ENCODE measurements around the gene KANK2. TPM values are rescaled to one million over a fixed set of nuclear protein-coding genes. Genes with fewer than 3 reads are reported as not detected.

KANK2 gene
- total RNA-seq, 4 donors from 2014 or later = 326 to 762 (median 535) TPM

DNA sequence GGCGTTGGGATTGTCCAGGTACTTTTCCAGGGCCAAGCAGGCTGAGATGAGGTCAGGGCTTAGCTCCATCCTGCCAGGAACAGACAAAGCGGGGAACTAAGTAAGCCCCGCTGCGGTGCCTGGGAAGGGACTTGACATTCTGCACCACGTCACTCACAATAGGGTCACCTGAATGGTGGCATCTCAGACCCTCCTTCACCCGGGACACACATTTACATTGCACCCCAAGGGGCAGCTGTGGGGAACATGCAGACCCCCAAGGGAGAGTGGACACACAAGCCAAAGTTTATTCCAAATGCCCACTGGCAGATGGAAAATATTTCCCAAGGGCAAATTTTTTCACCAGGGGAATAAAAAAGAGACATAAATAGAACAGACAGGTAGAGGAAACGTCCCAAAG is 21.4 kb downstream of the KANK2 start:
- no peaks in the 10 kb centered on the region for H3K9me3 ChIP-seq
- H3K4me3 ChIP-seq = no peak overlapping the region
- H3K27ac ChIP-seq = peak overlapping the region in 1 of 2 donors; percentile 2
- intact Hi-C loops (cut with DNase I; ENCODE audit: low total_unique reads) = no loop called here
- H3K36me3 ChIP-seq = no peaks in the 10 kb centered on the region
- no peak for DNase-seq
- peaks cover 2 to 21% of the 10 kb centered on the region in 2 donors for H3K4me1 ChIP-seq
- no peaks in the 10 kb centered on the region for H3K27me3 ChIP-seq
- TF ChIP-seq, protein P1, sequence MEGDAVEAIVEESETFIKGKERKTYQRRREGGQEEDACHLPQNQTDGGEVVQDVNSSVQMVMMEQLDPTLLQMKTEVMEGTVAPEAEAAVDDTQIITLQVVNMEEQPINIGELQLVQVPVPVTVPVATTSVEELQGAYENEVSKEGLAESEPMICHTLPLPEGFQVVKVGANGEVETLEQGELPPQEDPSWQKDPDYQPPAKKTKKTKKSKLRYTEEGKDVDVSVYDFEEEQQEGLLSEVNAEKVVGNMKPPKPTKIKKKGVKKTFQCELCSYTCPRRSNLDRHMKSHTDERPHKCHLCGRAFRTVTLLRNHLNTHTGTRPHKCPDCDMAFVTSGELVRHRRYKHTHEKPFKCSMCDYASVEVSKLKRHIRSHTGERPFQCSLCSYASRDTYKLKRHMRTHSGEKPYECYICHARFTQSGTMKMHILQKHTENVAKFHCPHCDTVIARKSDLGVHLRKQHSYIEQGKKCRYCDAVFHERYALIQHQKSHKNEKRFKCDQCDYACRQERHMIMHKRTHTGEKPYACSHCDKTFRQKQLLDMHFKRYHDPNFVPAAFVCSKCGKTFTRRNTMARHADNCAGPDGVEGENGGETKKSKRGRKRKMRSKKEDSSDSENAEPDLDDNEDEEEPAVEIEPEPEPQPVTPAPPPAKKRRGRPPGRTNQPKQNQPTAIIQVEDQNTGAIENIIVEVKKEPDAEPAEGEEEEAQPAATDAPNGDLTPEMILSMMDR (IDR thresholded peaks at IDR 0.05) = no peak
- TF ChIP-seq POLR2A (IDR thresholded peaks at IDR 0.05) = no peak

DNA sequence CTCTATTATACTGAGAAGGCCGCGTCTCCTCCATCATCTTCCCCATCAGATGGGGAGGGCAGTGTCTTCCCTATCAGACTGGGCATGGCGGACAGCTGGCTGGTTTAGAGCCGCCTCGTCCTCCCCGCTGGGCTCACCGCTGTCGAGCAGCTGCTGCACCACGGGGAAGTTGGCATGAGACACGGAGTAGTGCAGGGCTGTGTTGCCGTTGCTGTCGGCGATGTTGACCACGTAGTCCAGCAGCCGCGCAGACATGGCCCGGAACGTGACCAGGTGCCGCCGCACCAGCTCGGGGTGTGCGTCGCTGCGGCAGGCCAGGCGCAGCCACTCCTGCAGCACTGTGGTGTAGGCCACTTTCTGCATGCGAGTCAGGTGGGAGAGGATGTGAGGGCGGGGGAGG is 23.0 kb downstream of the KANK2 start:
- TF ChIP-seq POLR2A (IDR thresholded peaks at IDR 0.05) = no peak
- TF ChIP-seq, protein P1 (IDR thresholded peaks at IDR 0.05) = no peak
- H3K4me1 ChIP-seq = peaks cover 4 to 28% of the 10 kb centered on the region in 2 donors
- no peaks in the 10 kb centered on the region for H3K9me3 ChIP-seq
- intact Hi-C loops (cut with DNase I; ENCODE audit: low total_unique reads) = no loop called here
- H3K27ac ChIP-seq = no peak overlapping the region
- H3K4me3 ChIP-seq = no peak overlapping the region
- no peaks in the 10 kb centered on the region for H3K36me3 ChIP-seq
- no peak for DNase-seq
- H3K27me3 ChIP-seq = no peaks in the 10 kb centered on the region

DNA sequence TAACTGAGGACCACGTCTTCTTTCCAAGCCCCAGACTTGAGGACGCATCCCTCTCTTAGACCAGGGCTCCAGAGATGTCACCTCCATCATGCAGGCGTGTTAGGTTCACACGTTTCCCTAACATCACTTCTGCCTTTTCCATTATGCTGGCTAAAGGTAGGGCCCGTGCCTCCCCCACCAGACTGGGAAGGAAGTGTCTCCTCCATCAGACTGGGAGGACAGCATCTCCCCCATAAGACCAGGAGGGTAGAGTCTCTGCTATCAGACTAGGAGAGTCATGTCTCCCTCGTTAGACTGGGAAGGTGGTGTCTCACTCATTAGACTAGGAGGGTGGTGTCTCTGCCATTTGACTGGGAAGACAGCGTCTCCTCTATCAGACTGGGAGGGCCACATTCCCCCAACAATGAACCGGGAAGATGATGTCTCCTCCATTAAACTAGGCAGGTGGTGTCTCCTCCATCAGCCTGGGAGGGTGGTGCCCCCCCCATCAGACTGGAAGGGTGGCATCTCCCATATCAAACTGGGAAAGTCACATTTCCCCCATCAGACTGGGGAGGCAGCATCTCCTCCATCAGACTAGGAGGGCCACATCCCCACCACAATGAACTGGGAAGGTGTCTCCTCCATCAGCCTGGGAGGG is 23.7 kb downstream of the KANK2 start:
- DNase-seq = no peak
- TF ChIP-seq POLR2A (IDR thresholded peaks at IDR 0.05) = no peak
- TF ChIP-seq, protein P1 (IDR thresholded peaks at IDR 0.05) = no peak
- Histone ChIP-seq H3K27me3 (no peaks in the 10 kb centered on the region), H3K4me1 (peaks cover 4 to 21% of the 10 kb centered on the region in 2 donors), H3K4me3 (no peak overlapping the region), H3K9me3 (no peaks in the 10 kb centered on the region), H3K27ac (peak overlapping the region; percentile 93 to 96), H3K36me3 (no peaks in the 10 kb centered on the region)
- intact Hi-C loops (cut with DNase I; ENCODE audit: low total_unique reads) = no loop called here

DNA sequence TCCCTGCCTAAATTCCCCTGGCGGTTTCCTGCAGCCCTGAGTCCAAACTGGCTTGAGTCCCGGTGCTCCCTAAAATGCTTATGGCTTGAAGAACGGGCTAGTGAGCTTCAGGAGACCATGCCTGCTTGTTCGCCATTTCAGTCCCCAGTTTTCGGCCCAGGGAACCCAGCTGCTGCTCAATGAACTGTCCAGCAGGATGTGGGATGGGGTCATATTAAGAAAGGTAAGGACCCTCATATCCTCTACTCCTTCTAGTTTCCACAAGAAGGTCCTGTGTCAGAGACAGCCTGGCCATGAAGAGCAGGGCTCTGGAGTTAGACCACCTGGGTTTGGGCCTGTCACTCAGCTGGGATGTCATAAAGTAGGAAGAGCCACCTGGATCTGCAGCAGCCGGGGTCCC is 24.8 kb downstream of the KANK2 start:
- Histone ChIP-seq H3K4me3 (no peak overlapping the region), H3K9me3 (no peaks in the 10 kb centered on the region), H3K27ac (peak overlapping the region; percentile 93 to 96), H3K36me3 (no peaks in the 10 kb centered on the region), H3K4me1 (peaks cover 4 to 19% of the 10 kb centered on the region in 2 donors), H3K27me3 (no peaks in the 10 kb centered on the region)
- TF ChIP-seq, protein P1 (IDR thresholded peaks at IDR 0.05) = no peak
- TF ChIP-seq POLR2A (IDR thresholded peaks at IDR 0.05) = no peak
- intact Hi-C loops (cut with DNase I; ENCODE audit: low total_unique reads) = no loop called here
- no peak for DNase-seq

DNA sequence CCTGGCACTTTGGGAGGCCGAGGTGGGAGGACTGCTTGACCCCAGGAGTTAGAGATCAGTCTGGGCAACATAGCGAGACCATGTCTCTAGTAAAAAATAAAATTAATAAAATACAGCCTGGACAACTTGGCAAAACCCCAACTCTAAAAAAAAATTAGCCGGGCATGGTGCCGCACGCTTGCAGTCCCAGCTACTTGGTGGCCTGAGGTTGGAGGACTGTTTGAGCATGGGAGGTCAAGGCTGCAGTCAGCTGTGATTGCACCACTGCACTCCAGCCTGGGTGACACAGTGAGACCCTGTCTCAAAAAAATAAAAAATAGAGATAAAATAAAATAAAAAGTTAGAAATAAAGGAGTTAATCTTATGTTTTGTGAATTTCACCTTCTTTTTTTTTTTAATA is 26.2 kb downstream of the KANK2 start:
- no peaks in the 10 kb centered on the region for H3K36me3 ChIP-seq
- no peak overlapping the region for H3K4me3 ChIP-seq
- intact Hi-C loops (cut with DNase I; ENCODE audit: low total_unique reads) = no loop called here
- TF ChIP-seq POLR2A (IDR thresholded peaks at IDR 0.05) = no peak
- TF ChIP-seq, protein P1 (IDR thresholded peaks at IDR 0.05) = no peak
- DNase-seq = no peak
- peak overlapping the region; percentile 93 to 96 for H3K27ac ChIP-seq
- peaks cover 10 to 27% of the 10 kb centered on the region in 2 donors for H3K4me1 ChIP-seq
- H3K27me3 ChIP-seq = no peaks in the 10 kb centered on the region
- H3K9me3 ChIP-seq = no peaks in the 10 kb centered on the region

Measured in uterus (tissue), 4 donors.